IPS-20b (cell line): ENCODE data around the gene NBAS.
"Not testable (repeated sequence)": the region's sequence is repeated elsewhere in the genome, so short reads cannot be mapped to it uniquely, and the experiment has no call there.

Experiments used
- H3K27ac ChIP-seq: one replicate; pipeline ENCODE4 v1.5.1; 2013; ENCODE audit warnings: low read length
- H3K27me3 ChIP-seq: 2 replicates; pipeline ENCODE4 v1.6.1; 2013; ENCODE audit warnings: mild to moderate bottlenecking, low read length, inconsistent platforms; ENCODE audit not compliant: insufficient read depth
- H3K36me3 ChIP-seq: 2 replicates; pipeline ENCODE4 v1.6.1; 2013; ENCODE audit warnings: low read depth, mild to moderate bottlenecking, inconsistent platforms, low read length, moderate library complexity; ENCODE audit not compliant: insufficient read depth
- H3K4me1 ChIP-seq: 2 replicates; pipeline ENCODE4 v1.6.1; 2013; ENCODE audit warnings: mild to moderate bottlenecking, control low read depth, inconsistent platforms, low read length, moderate library complexity; ENCODE audit not compliant: insufficient read depth
- H3K4me3 ChIP-seq: 2 replicates; pipeline ENCODE4 v1.5.1; 2013; ENCODE audit warnings: mild to moderate bottlenecking, low read length, inconsistent platforms
- H3K9ac ChIP-seq: 2 replicates; pipeline ENCODE4 v1.6.1; 2013; ENCODE audit warnings: low read depth, mild to moderate bottlenecking, inconsistent platforms, low read length, moderate library complexity
- H3K9me3 ChIP-seq: 2 replicates; pipeline ENCODE4 v1.6.1; 2013; ENCODE audit warnings: mild to moderate bottlenecking, low read depth, low read length, inconsistent platforms; ENCODE audit not compliant: insufficient read depth

NBAS gene

DNA sequence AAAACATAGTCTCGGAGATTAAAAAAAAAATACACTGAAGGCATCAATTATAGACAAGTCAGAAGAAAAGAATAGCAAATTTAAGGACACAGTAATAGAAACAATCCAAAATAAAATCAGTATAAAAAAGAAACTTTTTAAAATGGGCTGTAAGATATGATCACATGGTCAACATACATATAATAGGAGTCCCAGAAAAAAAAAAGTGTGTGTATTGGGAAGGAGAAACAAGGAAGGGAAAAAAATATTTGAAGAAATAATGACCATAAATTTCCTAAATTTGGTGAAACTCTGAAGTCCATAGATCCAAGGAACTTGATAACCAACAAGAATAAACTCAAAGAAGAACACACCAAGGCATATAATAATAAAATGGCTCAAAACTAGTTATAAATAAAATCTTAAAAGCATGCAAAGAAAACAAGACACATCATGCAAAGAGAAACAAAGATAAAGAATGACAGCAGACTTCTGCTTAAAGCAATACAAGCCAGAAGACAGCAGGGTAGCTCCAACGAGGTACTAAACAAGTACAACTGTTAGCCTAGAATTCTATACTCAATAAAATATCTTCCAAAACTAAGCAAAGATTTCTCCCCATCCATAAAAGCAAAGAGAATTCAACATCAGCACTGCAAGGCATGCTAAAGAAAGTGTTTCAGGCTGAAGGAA lies 115.1 kb downstream of the NBAS start:
- Histone ChIP-seq H3K4me1 (peaks cover 4% of the 10 kb centered on the region), H3K4me3 (no peak overlapping the region), H3K36me3 (no peaks in the 10 kb centered on the region), H3K27me3 (no peaks in the 10 kb centered on the region), H3K9me3 (no peaks in the 10 kb centered on the region), H3K9ac (no peak overlapping the region), H3K27ac (no peak overlapping the region)

DNA sequence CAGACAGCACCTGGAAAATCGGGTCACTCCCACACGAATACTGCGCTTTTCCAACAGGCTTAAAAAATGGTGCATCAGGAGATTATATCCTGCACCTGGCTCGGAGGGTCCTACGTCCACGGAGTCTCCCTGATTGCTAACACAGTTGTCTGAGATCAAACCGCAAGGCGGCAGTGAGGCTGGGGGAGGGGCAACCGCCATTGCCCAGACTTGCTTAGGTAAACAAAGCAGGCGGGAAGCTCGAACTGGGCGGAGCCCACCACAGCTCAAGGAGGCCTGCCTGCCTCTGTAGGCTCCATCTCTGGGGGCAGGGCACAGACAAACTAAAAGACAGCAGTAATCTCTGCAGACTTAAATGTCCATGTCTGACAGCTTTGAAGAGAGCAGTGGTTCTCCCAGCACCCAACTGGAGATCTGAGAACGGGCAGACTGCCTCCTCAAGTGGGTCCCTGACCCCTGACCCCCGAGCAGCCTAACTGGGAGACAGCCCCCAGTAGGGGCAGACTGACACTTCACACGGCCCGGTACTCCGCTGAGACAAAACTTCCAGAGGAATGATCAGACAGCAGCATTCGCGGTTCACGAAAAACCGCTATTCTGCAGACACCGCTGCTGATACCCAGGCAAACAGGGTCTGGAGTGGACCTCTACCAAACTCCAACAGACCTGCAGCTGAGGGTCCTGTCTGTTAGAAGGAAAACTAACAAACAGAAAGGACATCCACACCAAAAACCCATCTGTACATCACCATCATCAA lies 121.2 kb downstream of the NBAS start:
- H3K9ac ChIP-seq, result not testable (repeated sequence)

DNA sequence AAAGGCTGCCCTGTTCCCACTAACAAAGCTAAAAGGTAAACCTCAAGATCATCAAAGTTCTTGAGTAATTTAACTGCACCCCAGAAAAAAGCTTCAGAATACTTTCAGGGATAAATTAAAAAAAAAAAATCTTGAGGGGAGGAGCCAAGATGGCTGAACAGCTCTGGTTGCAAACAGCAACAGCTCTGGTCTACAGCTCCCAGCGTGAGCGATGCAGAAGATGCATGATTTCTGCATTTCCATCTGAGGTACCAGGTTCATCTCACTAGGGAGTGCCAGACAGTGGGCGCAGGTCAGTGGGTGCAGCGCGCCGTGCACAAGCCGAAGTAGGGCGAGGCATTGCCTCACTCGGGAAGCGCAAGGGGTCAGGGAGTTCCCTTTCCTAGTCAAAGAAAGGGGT lies 121.8 kb downstream of the NBAS start:
- not testable (repeated sequence) for H3K36me3 ChIP-seq, H3K4me1 ChIP-seq, H3K9ac ChIP-seq, H3K27ac ChIP-seq, H3K27me3 ChIP-seq, H3K4me3 ChIP-seq, H3K9me3 ChIP-seq

More for the DNA sequence above, 121.2 kb downstream of the NBAS start:
- H3K4me1 ChIP-seq, H3K4me3 ChIP-seq, H3K9me3 ChIP-seq, H3K27ac ChIP-seq, H3K27me3 ChIP-seq, H3K36me3 ChIP-seq: not testable (repeated sequence)

DNA sequence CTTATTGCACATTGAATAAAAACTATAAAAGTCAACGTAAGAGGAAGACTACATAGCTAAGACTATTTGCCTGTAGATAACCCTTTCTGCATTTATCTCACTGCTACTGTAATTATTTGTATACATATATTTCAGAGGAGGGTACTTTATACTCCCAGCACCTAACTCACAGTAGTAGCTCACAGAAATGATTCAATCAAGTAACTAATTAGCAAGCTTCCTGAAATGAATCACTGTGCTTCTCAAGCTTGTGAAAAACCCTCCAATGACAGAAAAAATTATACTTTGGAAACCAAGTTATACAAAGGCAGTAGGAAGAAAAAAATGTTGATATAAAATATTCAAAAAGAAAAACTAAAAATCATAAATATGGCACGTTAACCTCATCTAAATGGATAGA lies 124.9 kb downstream of the NBAS start:
- no peak overlapping the region for H3K4me3 ChIP-seq
- H3K4me1 ChIP-seq, result peaks cover 7% of the 10 kb centered on the region; the same call in 1 of the 2 replicates
- H3K9ac ChIP-seq, result no peak overlapping the region
- no peaks in the 10 kb centered on the region for H3K36me3 ChIP-seq
- no peak overlapping the region for H3K27ac ChIP-seq
- no peaks in the 10 kb centered on the region for H3K27me3 ChIP-seq
- H3K9me3 ChIP-seq, result no peaks in the 10 kb centered on the region; the same call in 1 of the 2 replicates

DNA sequence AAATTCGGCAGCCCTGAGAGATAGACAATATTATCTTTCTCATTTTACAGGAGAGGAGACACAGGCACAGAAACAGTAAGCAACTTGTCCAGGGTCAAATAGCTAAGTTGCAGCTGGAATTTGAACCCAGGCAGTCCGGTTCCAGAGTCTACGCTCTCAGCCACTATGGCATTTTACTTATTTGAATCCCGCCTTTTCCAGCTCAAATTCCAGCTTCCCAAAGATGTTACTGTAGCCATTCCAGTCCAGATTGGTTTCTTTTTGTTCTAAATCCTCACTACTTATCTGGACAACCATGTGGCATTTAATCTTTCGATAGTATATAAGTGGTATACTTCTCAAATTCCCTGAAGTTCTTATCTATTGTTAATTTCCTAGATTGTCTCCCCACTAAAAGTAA lies 125.7 kb downstream of the NBAS start:
- Histone ChIP-seq H3K36me3 (no peaks in the 10 kb centered on the region), H3K9ac (no peak overlapping the region), H3K27me3 (no peaks in the 10 kb centered on the region), H3K4me1 (peaks cover 7% of the 10 kb centered on the region; the same call in 1 of the 2 replicates), H3K9me3 (no peaks in the 10 kb centered on the region; the same call in 1 of the 2 replicates), H3K27ac (no peak overlapping the region), H3K4me3 (no peak overlapping the region)

DNA sequence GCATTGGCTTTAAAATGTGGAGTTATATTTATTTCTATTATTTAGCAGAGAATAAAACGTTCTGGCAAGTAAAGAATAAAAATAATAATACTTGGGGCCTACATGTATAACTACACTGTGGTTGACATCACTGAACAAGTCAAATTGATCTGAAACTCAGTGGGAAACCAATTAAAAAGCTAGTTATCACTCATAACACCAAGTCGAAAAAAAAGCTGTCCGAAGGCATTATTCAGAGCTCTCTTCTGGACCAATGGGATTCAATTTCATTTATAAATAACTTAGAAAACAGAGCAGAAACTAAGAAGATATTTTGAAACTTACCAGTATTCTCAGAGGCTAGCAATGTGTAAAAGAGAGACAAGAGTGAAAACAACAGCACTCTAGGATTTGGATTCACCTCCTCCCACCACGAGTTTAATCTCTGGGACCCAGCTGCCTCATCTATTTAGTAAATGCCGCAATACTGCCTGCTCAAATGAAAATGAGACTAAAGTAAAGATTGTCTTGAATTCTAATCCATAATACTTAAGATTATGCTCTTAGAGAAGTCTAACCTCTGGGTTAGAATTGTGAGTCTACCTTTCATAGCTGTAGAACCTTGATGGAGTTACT lies 128.4 kb downstream of the NBAS start:
- Histone ChIP-seq H3K9ac (no peak overlapping the region), H3K9me3 (no peaks in the 10 kb centered on the region), H3K27ac (no peak overlapping the region), H3K36me3 (no peaks in the 10 kb centered on the region), H3K4me1 (peaks cover 7% of the 10 kb centered on the region; the same call in 1 of the 2 replicates), H3K4me3 (no peak overlapping the region), H3K27me3 (no peaks in the 10 kb centered on the region)

DNA sequence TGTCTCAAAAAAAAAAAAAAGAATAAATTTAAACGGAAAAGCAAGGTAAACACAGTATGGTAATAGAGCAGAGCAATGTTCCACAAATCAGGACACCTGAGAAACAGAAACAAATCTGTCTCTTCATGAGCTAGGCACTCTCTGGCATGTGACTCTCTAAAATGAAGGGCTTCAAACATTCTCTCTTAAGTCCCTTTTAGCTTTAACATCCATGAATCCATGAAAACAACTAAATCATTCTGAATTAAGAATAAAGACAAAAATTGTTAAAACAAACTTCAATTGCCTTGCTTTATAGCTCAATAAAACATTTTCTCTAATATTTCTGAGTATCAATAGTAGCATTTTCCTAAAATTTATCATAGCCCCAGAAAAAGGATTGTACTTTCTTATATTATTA lies 132.1 kb downstream of the NBAS start:
- Histone ChIP-seq H3K4me1 (peaks cover 11% of the 10 kb centered on the region; the same call in 1 of the 2 replicates), H3K9ac (no peak overlapping the region)

DNA sequence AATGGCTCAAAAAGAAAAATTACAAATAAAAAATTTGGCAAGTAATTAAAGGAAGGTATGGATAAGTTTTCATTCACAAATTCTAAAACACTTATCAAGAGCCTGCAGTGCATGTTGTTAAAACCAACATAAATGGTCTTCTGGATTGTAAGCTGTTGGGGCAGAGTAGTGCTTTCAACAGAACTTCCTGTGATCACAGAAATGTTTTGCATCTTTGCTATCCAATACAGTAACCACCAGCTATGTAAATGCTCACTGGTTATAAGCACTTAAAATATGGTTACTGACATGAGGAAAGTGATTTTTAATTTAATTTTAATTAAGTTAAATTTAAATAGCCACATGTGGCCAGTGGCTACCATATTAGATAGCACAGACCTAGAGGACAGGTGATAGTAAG lies 133.1 kb downstream of the NBAS start:
- Histone ChIP-seq H3K9me3 (no peaks in the 10 kb centered on the region), H3K4me3 (no peak overlapping the region), H3K4me1 (peaks cover 11% of the 10 kb centered on the region; the same call in 1 of the 2 replicates), H3K27ac (no peak overlapping the region), H3K9ac (no peak overlapping the region), H3K27me3 (no peaks in the 10 kb centered on the region), H3K36me3 (no peaks in the 10 kb centered on the region)

More for the DNA sequence above, 132.1 kb downstream of the NBAS start:
- H3K36me3 ChIP-seq, result no peaks in the 10 kb centered on the region
- no peaks in the 10 kb centered on the region for H3K27me3 ChIP-seq
- no peak overlapping the region for H3K27ac ChIP-seq
- H3K9me3 ChIP-seq, result no peaks in the 10 kb centered on the region
- H3K4me3 ChIP-seq, result no peak overlapping the region

DNA sequence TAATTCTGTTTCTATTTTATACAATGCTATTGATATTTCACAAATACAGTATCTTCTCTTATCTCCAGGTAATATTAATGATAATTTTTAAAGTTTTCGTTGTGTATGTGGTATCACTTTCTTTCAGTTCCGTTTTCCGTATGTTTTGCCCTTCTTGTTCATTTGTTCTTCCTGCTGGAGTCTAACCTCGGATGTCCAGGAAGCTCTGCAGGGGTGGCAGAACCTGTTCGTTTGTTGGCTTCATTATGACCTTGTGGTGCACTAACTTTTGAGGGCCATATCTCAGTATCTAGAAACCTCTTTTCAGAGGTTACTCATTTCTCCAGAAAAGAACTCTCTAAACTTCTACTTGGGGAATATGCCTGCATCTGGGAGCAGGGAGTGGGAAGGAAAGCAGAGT lies 134.5 kb downstream of the NBAS start:
- no peak overlapping the region for H3K27ac ChIP-seq

DNA sequence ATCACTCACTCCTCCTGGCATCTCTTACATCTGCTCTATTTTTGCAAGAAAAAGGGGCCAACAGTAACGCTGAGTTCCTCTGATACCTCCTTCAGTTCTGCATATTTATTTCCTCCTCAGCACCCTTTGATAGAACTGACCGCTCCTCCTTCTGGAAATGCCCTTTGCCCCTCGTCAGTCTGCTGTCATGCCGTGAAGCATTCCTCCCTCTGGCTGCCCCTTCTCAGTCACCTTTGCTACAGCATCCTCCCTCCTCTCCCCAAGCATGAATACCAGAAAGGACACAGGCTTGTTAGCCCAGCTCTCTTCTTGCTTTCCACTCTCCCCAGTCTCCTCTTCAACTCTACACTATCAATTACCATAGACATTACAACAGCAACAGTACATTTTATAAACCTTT lies 135.4 kb downstream of the NBAS start:
- Histone ChIP-seq H3K27me3 (no peaks in the 10 kb centered on the region), H3K27ac (no peak overlapping the region), H3K9me3 (no peaks in the 10 kb centered on the region), H3K36me3 (no peaks in the 10 kb centered on the region), H3K9ac (no peak overlapping the region), H3K4me3 (no peak overlapping the region), H3K4me1 (peaks cover 9% of the 10 kb centered on the region; the same call in 1 of the 2 replicates)

More for the DNA sequence above, 134.5 kb downstream of the NBAS start:
- Histone ChIP-seq H3K4me3 (no peak overlapping the region), H3K9ac (no peak overlapping the region), H3K9me3 (no peaks in the 10 kb centered on the region), H3K4me1 (peaks cover 9% of the 10 kb centered on the region; the same call in 1 of the 2 replicates), H3K27me3 (no peaks in the 10 kb centered on the region), H3K36me3 (no peaks in the 10 kb centered on the region)

DNA sequence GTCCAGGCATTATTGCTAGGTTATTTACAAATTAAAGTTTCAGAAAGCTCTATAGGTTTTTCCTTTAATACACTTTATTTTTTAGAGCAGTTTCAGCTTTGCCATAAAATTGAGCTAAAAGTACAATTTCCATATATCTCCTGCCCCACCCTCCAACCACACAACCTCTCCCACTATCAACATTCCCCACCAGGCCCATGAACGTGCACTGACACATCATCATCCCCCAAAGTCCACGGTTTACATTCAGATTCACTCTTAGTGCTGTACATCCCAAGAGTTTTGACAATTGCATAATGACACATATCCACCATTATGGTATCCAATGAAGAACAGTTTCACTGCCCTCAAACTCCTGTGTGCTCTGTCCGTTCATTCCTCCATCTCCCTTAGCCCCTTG lies 139.4 kb downstream of the NBAS start:
- H3K9ac ChIP-seq, result no peak overlapping the region
- H3K9me3 ChIP-seq, result no peaks in the 10 kb centered on the region
- H3K4me1 ChIP-seq, result peaks cover 9% of the 10 kb centered on the region; the same call in 1 of the 2 replicates
- no peaks in the 10 kb centered on the region for H3K27me3 ChIP-seq
- no peak overlapping the region for H3K4me3 ChIP-seq
- no peaks in the 10 kb centered on the region for H3K36me3 ChIP-seq
- H3K27ac ChIP-seq, result no peak overlapping the region
